Neural progenitor cell (in vitro differentiated cells): ENCODE results near the gene TBCD.

Experiments
- EZH2 ChIP-seq: fragments of 200-600 bp; sonication (generic); IDR thresholded peaks from 2 replicates; pipeline ENCODE4 v1.6.1; 2017; ENCODE audit warnings: antibody characterized with exemption, mild to moderate bottlenecking, moderate library complexity
- EZH2phosphoT487 ChIP-seq: fragments of 200-600 bp; sonication (generic); IDR thresholded peaks from 2 replicates; pipeline ENCODE4 v1.6.1; 2017; ENCODE audit warnings: antibody characterized with exemption
- TF ChIP-seq, protein P1 (sequence below): fragments of 200-600 bp; sonication (generic); IDR thresholded peaks from 2 replicates; pipeline ENCODE4 v1.5.1; 2017; ENCODE audit warnings: antibody characterized with exemption, mild to moderate bottlenecking

DNA sequence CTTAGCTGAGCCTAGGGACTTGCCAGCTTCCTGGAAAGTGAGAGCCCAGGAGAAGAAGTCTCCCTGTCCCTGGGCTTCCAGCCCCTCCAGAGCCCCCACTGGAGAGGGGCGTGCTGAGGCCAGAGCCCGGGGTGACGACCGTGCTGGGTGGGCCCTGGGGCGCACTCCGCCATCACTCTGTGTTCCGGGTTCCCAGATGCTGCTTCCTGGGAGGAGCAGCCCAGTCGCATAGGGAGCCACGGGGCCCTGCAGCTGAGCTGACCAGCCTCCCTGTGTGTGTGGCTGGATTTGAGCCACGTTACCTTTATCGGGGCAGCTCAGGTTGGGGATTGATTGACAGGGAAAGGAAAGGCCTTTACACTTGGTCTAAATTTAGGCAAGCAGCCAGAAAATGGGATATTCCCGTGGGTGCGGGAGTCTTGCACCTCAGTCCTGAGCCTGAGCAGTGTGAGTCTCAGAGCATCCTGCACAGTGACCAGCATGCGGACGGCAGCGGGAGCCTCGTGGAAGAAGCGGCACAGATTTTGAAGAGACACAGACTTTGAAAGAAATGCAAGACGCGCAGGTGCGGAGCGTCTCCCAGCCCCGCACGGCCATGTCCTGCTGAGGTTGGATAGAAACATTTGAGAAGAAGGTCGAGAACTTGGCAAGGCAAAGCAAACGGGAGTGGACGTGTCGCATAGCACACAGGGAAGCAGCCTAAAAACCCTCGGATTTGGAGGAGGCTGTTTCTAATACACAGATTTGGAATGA is 139.2 kb downstream of the TBCD start:
- TF ChIP-seq, protein P1, sequence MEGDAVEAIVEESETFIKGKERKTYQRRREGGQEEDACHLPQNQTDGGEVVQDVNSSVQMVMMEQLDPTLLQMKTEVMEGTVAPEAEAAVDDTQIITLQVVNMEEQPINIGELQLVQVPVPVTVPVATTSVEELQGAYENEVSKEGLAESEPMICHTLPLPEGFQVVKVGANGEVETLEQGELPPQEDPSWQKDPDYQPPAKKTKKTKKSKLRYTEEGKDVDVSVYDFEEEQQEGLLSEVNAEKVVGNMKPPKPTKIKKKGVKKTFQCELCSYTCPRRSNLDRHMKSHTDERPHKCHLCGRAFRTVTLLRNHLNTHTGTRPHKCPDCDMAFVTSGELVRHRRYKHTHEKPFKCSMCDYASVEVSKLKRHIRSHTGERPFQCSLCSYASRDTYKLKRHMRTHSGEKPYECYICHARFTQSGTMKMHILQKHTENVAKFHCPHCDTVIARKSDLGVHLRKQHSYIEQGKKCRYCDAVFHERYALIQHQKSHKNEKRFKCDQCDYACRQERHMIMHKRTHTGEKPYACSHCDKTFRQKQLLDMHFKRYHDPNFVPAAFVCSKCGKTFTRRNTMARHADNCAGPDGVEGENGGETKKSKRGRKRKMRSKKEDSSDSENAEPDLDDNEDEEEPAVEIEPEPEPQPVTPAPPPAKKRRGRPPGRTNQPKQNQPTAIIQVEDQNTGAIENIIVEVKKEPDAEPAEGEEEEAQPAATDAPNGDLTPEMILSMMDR: no peak
- TF ChIP-seq EZH2 (no peak), EZH2phosphoT487 (no peak)
